DLD1 (cell line): Measurements from ENCODE around the gene CTBP2.

Source experiments
- in situ Hi-C: cut with HindIII; loops from 2 replicates; pipeline ENCODE4 v1.10.0; 2017; ENCODE audit warnings: low sequenced_read_pairs

Gene CTBP2

DNA sequence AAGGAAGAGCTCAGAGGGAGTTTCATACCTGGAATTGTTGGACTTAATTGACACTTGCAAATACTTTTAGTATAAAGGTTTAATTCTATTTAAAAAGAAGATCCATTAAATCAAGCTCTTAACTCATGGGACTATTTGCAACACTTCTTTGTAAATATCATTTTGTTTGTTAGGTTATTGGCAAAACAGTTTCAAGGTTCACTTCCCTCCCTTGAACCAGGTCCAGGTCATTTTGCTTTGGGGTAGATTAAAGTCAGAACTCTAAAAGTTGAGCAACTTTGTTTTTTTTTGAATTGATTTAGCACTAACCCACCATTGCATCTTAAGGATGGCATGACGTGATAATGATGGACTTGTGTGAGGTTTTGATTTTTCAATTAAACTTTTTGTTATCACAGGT is 172.6 kb downstream of the CTBP2 start:
- in situ Hi-C loops: no loop called here

DNA sequence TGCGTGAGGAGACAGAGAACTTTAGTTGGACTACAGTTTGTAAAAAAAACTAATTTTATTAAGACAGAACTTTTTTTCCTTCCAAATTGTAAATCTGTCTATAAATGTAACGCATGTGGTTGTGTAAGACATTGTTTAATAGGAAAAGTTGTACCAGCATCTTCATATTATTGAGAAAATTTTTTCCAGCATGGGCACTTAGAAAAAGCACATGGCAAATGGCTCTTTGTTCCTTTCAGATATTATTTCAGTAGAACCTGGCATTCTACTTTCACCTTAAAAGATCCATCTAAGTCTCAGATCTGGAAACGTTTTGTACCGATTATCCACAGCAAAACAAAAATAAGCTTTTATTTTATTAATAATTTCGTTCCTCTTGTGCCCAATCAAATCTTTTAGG is 175.2 kb downstream of the CTBP2 start:
- in situ Hi-C loops: no loop called here

GRCh38 chr10:124984376-124984775 is 176.0 kb downstream of the CTBP2 start:
- in situ Hi-C loops: no loop called here

DNA sequence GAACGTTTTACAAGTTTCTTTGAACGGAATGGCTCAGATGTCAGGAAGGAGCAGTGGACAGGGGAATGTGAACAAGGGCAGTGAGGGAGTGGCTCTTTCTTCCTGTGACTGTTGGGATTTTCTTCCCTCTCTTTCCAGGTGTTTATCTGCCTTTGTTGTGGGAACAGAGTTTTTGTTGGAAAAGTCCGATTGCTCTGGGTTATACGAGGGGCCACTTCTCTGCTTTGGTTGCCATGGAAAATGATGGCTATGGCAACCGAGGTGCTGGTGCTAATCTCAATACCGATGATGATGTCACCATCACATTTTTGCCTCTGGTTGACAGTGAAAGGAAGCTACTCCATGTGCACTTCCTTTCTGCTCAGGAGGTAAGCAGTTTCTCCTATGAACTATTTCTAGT is 177.0 kb downstream of the CTBP2 start:
- in situ Hi-C loops: no loop called here

DNA sequence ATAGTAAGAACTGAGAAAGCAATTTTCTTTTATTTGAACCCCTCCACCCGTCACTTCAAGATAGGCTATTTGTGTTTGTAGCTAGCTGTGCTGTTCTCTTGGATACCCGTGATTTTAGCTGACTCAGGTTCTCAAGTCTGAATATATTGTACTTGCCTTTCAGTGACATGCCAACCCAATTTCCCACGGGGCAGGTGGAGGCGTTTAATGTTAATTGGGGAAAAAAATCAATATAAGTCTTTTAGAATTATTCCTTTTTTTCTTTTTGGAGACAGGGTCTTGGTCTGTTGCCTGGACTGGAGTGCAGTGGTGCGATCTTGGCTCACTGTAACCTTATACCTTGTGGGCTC is 182.0 kb downstream of the CTBP2 start:
- in situ Hi-C loops: no loop called here

DNA sequence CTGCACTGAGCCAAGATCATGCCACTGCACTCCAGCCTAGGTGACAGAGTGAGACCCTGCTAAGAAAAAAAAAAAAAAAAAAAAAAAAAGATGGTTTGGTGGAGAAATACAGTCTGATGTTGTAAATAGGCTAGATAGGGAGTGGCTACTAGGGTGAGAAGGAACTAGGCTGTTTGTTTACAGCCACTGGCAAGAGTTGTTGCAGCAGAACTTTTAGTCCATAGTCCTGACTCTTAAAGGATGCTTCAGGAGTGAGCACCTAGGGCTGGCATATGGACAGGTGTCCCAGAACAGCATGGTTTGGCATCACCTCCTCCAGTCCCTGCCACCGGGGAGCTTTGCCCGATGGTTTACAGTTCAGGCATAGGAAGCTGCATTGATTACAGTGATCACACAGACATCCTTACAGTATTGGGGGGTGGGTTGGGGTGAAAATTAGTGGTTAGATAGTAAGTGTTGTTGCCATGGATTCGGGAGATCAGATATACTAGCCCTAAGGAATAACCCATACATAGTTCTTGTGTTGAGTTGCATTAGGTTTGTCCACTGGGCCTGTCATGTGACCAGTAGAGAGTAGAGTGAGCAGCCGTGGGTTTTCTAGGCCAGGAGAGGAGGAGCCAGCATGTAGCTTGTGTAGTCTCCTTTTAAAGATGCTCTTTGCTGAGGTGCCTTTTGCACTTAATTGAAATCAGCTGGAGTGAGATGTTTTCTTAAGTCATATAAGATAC is 182.6 kb downstream of the CTBP2 start:
- in situ Hi-C loops: no loop called here

- in situ Hi-C loops: no loop called here
Observed at GRCh38 chr10:124977161-124977560, 183.2 kb downstream of the CTBP2 start.

DNA sequence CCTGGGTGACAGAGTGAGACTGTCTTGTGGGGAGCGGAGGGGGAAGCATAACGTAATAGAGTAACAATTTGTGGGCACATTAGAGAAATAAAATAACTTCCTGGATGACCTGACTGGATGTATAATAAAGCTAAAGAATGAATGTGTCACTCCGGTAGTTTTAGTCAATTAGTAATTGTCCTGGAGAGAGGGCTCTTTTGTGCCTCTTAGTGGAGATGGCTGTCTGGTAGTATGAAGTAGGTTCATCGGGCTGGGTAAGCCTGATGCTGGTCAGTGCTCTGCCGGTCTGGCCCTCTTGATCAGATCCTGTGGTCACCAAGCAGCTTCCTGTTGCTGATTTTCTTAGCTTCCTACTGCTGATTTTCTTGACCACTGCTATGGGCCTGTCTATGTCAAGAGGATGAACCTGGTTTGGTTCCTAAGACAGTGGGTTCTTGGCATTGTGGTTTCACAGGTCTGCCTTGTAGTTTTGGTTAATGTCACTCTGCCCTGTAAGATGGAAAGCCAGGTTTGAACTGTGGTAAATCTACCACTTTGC is 184.3 kb downstream of the CTBP2 start:
- in situ Hi-C loops: no loop called here

GRCh38 chr10:124974131-124974530 is 186.2 kb downstream of the CTBP2 start:
- in situ Hi-C loops: no loop called here

- in situ Hi-C loops: no loop called here
Observed at GRCh38 chr10:124972637-124973036, 187.7 kb downstream of the CTBP2 start.

- in situ Hi-C loops: no loop called here
Observed at GRCh38 chr10:124971276-124971675, 189.1 kb downstream of the CTBP2 start.

DNA sequence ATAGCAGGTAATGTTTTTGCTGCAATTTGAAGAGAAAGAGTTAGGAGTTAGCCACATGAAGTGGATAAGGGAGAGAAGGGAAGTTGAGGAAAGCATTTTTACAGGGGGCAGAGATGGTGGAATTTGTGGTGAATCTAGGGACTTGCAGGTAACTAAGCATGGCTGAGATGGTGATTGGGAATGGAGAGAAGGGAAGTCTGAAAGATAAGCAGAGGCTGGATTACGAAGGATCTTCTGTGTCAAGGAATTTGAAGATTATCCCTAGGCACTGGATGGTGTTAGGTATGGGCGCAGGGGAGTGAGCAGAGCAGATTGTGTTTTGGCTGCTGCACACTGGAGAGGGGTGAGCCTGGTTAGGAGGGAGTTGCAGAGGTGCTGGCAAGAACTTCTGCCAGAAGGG is 193.1 kb downstream of the CTBP2 start:
- in situ Hi-C loops: no loop called here

DNA sequence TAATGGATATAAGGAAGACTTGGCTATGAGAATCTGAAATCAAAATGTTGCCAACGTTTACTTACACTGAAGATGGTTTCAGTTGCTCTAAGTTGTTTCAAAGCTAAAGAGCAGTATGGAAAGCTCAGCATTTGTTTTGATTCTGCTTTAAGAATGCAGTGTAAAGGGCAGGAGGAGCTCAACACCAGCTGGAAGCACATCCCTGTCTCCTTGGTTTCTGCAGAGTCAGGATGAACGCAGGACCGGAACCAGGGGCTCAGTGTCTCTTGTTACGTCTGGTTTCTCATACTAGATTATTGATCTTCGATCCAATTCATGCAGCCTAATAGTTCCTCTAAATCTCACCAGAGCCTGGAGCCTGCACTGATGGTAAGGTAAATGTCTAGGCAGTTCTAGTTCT is 194.4 kb downstream of the CTBP2 start:
- in situ Hi-C loops: no loop called here

- in situ Hi-C loops: no loop called here
Observed at GRCh38 chr10:124963866-124964720, 196.3 kb downstream of the CTBP2 start.

- in situ Hi-C loops: no loop called here
Observed at GRCh38 chr10:124962421-124962820, 197.9 kb downstream of the CTBP2 start.

DNA sequence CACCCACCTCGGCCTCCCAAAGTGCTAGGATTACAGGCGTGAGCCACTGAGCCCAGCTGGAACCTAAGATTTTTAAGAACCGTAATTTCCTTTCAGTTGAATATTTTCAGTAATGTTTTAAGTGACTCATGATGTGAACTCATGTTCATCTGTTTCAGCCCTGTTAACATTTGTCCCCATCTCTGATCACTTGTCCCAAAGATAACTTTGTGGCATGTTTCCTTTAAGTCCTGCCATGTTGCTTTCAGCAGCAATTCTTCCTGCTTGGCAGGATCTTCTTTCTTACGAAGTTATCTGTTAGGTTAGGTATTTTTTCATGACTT is 199.2 kb downstream of the CTBP2 start:
- in situ Hi-C loops: no loop called here

GRCh38 chr10:124959564-124959963 is 200.8 kb downstream of the CTBP2 start:
- in situ Hi-C loops: no loop called here

GRCh38 chr10:124957404-124957947 is 202.9 kb downstream of the CTBP2 start:
- in situ Hi-C loops: no loop called here

GRCh38 chr10:124956764-124957163 is 203.6 kb downstream of the CTBP2 start:
- in situ Hi-C loops: no loop called here

DNA sequence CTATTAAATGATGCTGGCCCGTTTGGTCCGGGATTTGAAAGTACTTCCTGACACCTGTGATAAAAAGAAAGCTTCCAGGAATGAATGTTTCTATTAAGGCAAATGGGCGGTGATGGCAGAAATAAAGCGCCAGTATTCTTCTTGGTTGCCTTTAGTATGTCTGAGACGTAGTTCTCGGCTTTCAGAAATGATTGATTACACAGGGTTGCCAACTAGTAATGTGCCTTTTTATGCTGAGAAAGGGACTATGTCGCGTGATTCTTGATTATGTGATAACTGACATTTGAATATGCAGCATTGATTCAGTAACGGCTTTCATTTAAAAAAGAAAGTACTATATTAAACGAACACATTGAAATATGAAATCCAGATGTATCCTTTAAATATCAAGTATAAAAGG is 204.5 kb downstream of the CTBP2 start:
- in situ Hi-C loops: no loop called here

DNA sequence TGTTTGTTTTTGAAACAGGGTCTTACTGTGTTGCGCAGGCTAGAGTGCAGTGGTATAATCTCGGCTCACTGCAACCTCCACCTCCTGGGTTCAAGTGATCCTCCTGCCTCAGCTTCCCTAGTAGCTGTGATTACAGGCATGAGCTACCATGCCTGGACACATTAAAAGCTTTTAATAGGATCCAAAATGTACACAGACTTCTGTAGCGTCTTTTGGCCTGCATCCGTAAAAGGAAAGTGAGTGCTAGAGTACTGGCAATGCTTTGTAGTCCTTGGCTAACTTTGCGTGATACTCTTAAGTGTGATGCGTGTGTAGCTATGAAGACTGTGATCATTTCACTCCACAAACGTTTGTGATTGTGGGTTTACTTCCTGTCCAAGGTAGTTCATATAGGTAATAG is 205.1 kb downstream of the CTBP2 start:
- in situ Hi-C loops: no loop called here

GRCh38 chr10:124953421-124953820 is 206.9 kb downstream of the CTBP2 start:
- in situ Hi-C loops: no loop called here
